Lower lobe of right lung (tissue), 2 donors: ENCODE measurements around the gene SPATA45. TPM values are rescaled to one million over a fixed set of nuclear protein-coding genes. Genes with fewer than 3 reads are reported as not detected.
"Not testable (repeated sequence)": the region's sequence is repeated elsewhere in the genome, so short reads cannot be mapped to it uniquely, and the experiment has no call there.

ENCODE experiments used
- ATAC-seq, 2 donors: fragments of 200-7000 bp; cut with Tn5 transposase; one replicate each; pipeline ENCODE4 v1.9.1; 2020 to 2022; ENCODE audit warnings: mild to moderate bottlenecking in 2 of 2, moderate library complexity in 2 of 2
- DNase-seq: peaks from one replicate; pipeline ENCODE4 v3.0.0-alpha.2; 2020
- H3K27ac ChIP-seq: fragments of 200-600 bp; one replicate; pipeline ENCODE4 v1.8.0; 2022
- H3K27me3 ChIP-seq: fragments of 200-600 bp; one replicate; pipeline ENCODE4 v1.8.0; 2022; ENCODE audit warnings: low read depth
- H3K36me3 ChIP-seq: fragments of 200-600 bp; one replicate; pipeline ENCODE4 v1.8.0; 2022; ENCODE audit warnings: mild to moderate bottlenecking
- H3K4me1 ChIP-seq: fragments of 200-600 bp; one replicate; pipeline ENCODE4 v1.8.0; 2022
- H3K4me3 ChIP-seq: fragments of 200-600 bp; one replicate; pipeline ENCODE4 v1.8.0; 2022; ENCODE audit warnings: mild to moderate bottlenecking
- H3K9me3 ChIP-seq: fragments of 200-600 bp; one replicate; pipeline ENCODE4 v1.8.0; 2022
- CTCF ChIP-seq: fragments of 200-600 bp; IDR thresholded peaks from one replicate; pipeline ENCODE4 v1.8.0; 2022; ENCODE audit warnings: antibody characterized with exemption, mild to moderate bottlenecking
- intact Hi-C: fragments of 100-400 bp; cut with DNase I; formaldehyde crosslinking; loops from one replicate; pipeline ENCODE4 v1.11.0; 2022
- total RNA-seq: library from RNA; stranded (reverse); fragmentation: NEBNext Ultra II Directional; extraction: Animal tissue kit (Norgen Biotek cat#: 25700); gene quantifications from one replicate; pipeline ENCODE4 v1.2.1, GENCODE V29; 2021
- donor health status: DM: no; HTN: yes; CAD: no; lungs with severe emphysema.

Gene SPATA45
- total RNA-seq, 1 donor from 2014 or later, result not detected

GRCh38 chr1:212873518-212873917 lies 26.1 kb upstream of the SPATA45 start:
- DNase-seq, result no peak
- peaks cover 51% of the 10 kb centered on the region for H3K36me3 ChIP-seq
- no peak for ATAC-seq
- intact Hi-C loops, result no loop called here
- H3K27ac ChIP-seq, result no peak overlapping the region
- no peaks in the 10 kb centered on the region for H3K9me3 ChIP-seq
- TF ChIP-seq CTCF, result no peak
- no peaks in the 10 kb centered on the region for H3K27me3 ChIP-seq
- H3K4me1 ChIP-seq, result no peaks in the 10 kb centered on the region
- no peak overlapping the region for H3K4me3 ChIP-seq

GRCh38 chr1:212871976-212872375 lies 24.5 kb upstream of the SPATA45 start:
- no peak for TF ChIP-seq CTCF
- intact Hi-C loops, result no loop called here
- DNase-seq, result no peak

GRCh38 chr1:212867192-212867591 lies 19.7 kb upstream of the SPATA45 start:
- no peak overlapping the region for H3K4me3 ChIP-seq
- no peak for TF ChIP-seq CTCF
- H3K9me3 ChIP-seq, result no peaks in the 10 kb centered on the region
- no peak for DNase-seq
- H3K4me1 ChIP-seq, result peaks cover 4% of the 10 kb centered on the region
- peaks cover 37% of the 10 kb centered on the region for H3K36me3 ChIP-seq
- intact Hi-C loops, result no loop called here
- H3K27me3 ChIP-seq, result no peaks in the 10 kb centered on the region
- H3K27ac ChIP-seq, result no peak overlapping the region
- ATAC-seq, result no peak

More at GRCh38 chr1:212871976-212872375, 24.5 kb upstream of the SPATA45 start:
- Histone ChIP-seq H3K27me3 (no peaks in the 10 kb centered on the region), H3K4me3 (no peak overlapping the region), H3K4me1 (no peaks in the 10 kb centered on the region), H3K36me3 (peaks cover 67% of the 10 kb centered on the region), H3K27ac (no peak overlapping the region), H3K9me3 (no peaks in the 10 kb centered on the region)
- ATAC-seq, result no peak

- no peak for ATAC-seq
- no peak for DNase-seq
- intact Hi-C loops, result no loop called here
These were observed 16.8 kb upstream of the SPATA45 start for GRCh38 chr1:212864201-212864600.

DNA sequence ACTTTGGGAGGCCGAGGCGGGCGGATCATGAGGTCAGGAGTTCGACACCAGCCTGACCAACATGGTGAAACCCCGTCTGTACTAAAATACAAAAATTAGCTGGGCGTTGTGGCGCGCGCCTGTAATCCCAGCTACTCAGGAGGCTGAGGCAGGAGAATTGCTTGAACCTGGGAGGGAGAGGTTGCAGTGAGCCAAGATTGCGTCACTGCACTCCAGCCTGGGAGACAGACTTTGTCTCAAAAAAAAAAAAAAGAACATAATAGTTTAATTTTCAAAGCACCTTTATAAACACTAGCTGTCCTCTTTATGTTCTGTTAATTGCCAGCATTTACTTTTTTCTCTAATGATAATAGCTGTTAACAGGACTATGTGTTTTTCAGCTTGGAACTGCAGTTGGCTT lies 15.9 kb upstream of the SPATA45 start:
- ATAC-seq, DNase-seq, intact Hi-C loops, H3K4me3 ChIP-seq, H3K27me3 ChIP-seq, H3K27ac ChIP-seq, H3K9me3 ChIP-seq: not testable (repeated sequence)
- H3K4me1 ChIP-seq, result peaks cover 24% of the 10 kb centered on the region
- peaks cover 25% of the 10 kb centered on the region for H3K36me3 ChIP-seq

More at GRCh38 chr1:212864201-212864600, 16.8 kb upstream of the SPATA45 start:
- no peak overlapping the region for H3K4me3 ChIP-seq
- H3K9me3 ChIP-seq, result no peaks in the 10 kb centered on the region
- peaks cover 28% of the 10 kb centered on the region for H3K36me3 ChIP-seq
- TF ChIP-seq CTCF, result no peak
- H3K27ac ChIP-seq, result no peak overlapping the region
- peaks cover 18% of the 10 kb centered on the region for H3K4me1 ChIP-seq
- no peaks in the 10 kb centered on the region for H3K27me3 ChIP-seq

GRCh38 chr1:212862111-212862690 lies 14.8 kb upstream of the SPATA45 start:
- intact Hi-C loops, result no loop called here
- no peak for ATAC-seq

More at GRCh38 chr1:212862111-212862690, 14.8 kb upstream of the SPATA45 start:
- Histone ChIP-seq H3K4me3 (no peak overlapping the region), H3K27me3 (no peaks in the 10 kb centered on the region), H3K27ac (no peak overlapping the region), H3K4me1 (peaks cover 29% of the 10 kb centered on the region), H3K9me3 (no peaks in the 10 kb centered on the region), H3K36me3 (peaks cover 14% of the 10 kb centered on the region)
- TF ChIP-seq CTCF, result no peak
- no peak for DNase-seq
